Stomach (tissue), 9 donors: ENCODE measurements around the gene SPATA12. TPM values are rescaled to one million over a fixed set of nuclear protein-coding genes. Genes with fewer than 3 reads are reported as not detected.

Experiments
- DNase-seq, 2 donors: peaks; one replicate each; pipeline versions ENCODE4 v3.0.0 to v3.0.0-alpha.2; 2013 to 2019
- H3K27ac ChIP-seq, 5 donors: fragments of 200-600 bp in 4 of 5; sonication (generic) in 4 of 5; one replicate each; pipeline ENCODE4 v1.5.1; 2013 to 2019; ENCODE audit warnings: mild to moderate bottlenecking in 1 of 5, moderate library complexity in 1 of 5
- H3K27me3 ChIP-seq, 3 donors: fragments of 200-600 bp; sonication (generic); one replicate each; pipeline ENCODE4 v1.5.1; 2017 to 2019; ENCODE audit warnings: mixed run types in 1 of 3
- H3K36me3 ChIP-seq, 4 donors: fragments of 200-600 bp; sonication (generic); 1 replicate in 3 of 4; 2 replicates in 1 of 4; pipeline ENCODE4 v1.5.1; 2016 to 2019
- H3K4me1 ChIP-seq, 4 donors: fragments of 200-600 bp; sonication (generic); one replicate each; pipeline ENCODE4 v1.5.1; 2016 to 2019
- H3K4me3 ChIP-seq, 4 donors: fragments of 200-600 bp; sonication (generic) in 3 of 4; one replicate each; pipeline ENCODE4 v1.5.1; 2016 to 2019; ENCODE audit warnings: mild to moderate bottlenecking in 1 of 4
- H3K9me3 ChIP-seq, 4 donors: fragments of 200-600 bp; sonication (generic); one replicate each; pipeline ENCODE4 v1.5.1; 2016 to 2019
- EP300 ChIP-seq: sonication (generic); formaldehyde crosslinking; IDR thresholded peaks from one replicate; pipeline ENCODE4 v1.6.1; 2017; ENCODE audit warnings: antibody characterized with exemption
- POLR2A ChIP-seq, 4 donors: fragments of 450-650 bp; IDR thresholded peaks; one replicate each; pipeline ENCODE4 v1.6.1; 2016; ENCODE audit warnings: antibody characterized with exemption in 4 of 4, control low read depth in 2 of 4, mild to moderate bottlenecking in 1 of 4, moderate library complexity in 1 of 4
- POLR2AphosphoS5 ChIP-seq, 3 donors: sonication (generic); formaldehyde crosslinking; IDR thresholded peaks; one replicate each; pipeline ENCODE4 v1.6.1; 2016; ENCODE audit warnings: antibody characterized with exemption in 3 of 3
- WGBS, 5 donors: extraction: QIAGEN DNeasy Blood & Tissue Kit in 3 of 5; methylation state at CpG; one replicate each; pipeline versions ENCODE4 v1.1.5 to v1.1.7; 2013 to 2018; 5-methylcytosine and 5-hydroxymethylcytosine counted together
- intact Hi-C: fragments of 100-400 bp; cut with DNase I; formaldehyde crosslinking; loops from one replicate; pipeline ENCODE4 v1.15.1; 2023; ENCODE audit warnings: low total_unique reads
- polyA plus RNA-seq, 3 donors: library from polyadenylated mRNA; stranded (reverse); fragments of 200-250 nt; gene quantifications; one replicate each; pipeline ENCODE4 v1.2.3, GENCODE V29; 2013
- total RNA-seq, 5 donors: library from RNA; depleted of rRNA; stranded (reverse); fragments of >200 nt; gene quantifications; one replicate each; pipeline versions ENCODE4 v1.1.0 to v1.2.3, GENCODE V29; 2014 to 2016
- TF ChIP-seq, protein P1 (sequence below), 7 experiments: fragments of 450-650 bp in 4 of 7; fragments of 200-600 bp in 3 of 7; sonication (generic) in 3 of 7; IDR thresholded peaks; one replicate each; pipeline ENCODE4 v1.5.1; 2016 to 2019; ENCODE audit warnings: antibody characterized with exemption in 7 of 7, control low read depth in 2 of 7, mild to moderate bottlenecking in 1 of 7
- donor health status: healthy with polysubstance abuse.
- donor health status: Bipolar disorder and iron deficiency.
- donor health status: healthy.

The SPATA12 gene
- total and polyA plus RNA-seq, 8 donors, result 0.05 to 0.31 TPM; not detected in 6

DNA sequence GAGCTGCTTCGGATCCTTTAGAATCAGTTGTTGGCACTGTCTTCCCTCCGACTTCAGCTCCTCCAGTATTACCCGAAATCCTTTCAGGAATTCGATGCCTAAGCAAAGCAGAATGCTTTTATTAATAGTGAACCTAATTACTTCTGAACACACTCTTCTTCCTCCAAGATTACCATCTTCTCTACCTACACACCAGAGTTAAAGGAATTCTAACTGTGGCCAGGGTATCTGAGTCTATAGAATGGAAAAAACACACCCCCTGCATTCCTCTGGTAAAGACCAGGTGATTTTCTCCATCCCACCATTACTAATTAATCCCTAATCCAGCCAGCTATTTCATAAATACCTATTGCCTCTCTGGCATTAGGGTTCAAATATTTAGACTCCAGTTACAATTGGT, 49.8 kb downstream of the SPATA12 start:
- DNase-seq, result no peak
- no peak overlapping the region for H3K27ac ChIP-seq
- 32 to 71% (median 53%) methylated on average over 4 of the region's 4 CpGs for WGBS, 5 donors
- H3K27me3 ChIP-seq, result no peaks in the 10 kb centered on the region
- TF ChIP-seq, protein P1, sequence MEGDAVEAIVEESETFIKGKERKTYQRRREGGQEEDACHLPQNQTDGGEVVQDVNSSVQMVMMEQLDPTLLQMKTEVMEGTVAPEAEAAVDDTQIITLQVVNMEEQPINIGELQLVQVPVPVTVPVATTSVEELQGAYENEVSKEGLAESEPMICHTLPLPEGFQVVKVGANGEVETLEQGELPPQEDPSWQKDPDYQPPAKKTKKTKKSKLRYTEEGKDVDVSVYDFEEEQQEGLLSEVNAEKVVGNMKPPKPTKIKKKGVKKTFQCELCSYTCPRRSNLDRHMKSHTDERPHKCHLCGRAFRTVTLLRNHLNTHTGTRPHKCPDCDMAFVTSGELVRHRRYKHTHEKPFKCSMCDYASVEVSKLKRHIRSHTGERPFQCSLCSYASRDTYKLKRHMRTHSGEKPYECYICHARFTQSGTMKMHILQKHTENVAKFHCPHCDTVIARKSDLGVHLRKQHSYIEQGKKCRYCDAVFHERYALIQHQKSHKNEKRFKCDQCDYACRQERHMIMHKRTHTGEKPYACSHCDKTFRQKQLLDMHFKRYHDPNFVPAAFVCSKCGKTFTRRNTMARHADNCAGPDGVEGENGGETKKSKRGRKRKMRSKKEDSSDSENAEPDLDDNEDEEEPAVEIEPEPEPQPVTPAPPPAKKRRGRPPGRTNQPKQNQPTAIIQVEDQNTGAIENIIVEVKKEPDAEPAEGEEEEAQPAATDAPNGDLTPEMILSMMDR (IDR thresholded peaks at IDR 0.05), result no peak
- no peak for TF ChIP-seq POLR2A (IDR thresholded peaks at IDR 0.05)
- TF ChIP-seq EP300, result no peak
- no peak for TF ChIP-seq POLR2AphosphoS5 (IDR thresholded peaks at IDR 0.05)
- peaks cover 0 to 15% (median 0%) of the 10 kb centered on the region in 4 donors for H3K36me3 ChIP-seq
- no peak overlapping the region for H3K4me3 ChIP-seq
- peaks cover 0 to 9% (median 0%) of the 10 kb centered on the region in 4 donors for H3K4me1 ChIP-seq
- no peaks in the 10 kb centered on the region for H3K9me3 ChIP-seq
- intact Hi-C loops, result no loop called here

DNA sequence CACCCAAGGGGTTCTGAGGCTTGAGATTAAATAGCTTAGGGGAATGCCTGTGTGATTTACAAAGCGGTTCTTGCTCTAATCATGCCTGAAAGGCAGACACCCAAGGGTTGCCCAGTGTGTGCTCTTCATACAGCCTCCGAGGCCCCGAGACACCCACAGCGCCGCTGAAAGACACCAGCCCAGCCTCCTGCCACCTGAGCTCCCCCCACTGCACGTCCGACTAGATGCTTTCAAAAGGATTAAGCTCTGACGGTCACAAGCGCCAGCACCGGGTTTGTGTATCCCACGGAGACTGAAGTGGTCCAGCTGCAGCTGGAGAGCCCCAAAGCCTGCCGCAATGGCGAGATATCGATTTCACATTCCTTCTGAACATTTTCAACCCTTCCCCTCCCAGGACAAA, 50.3 kb downstream of the SPATA12 start:
- Histone ChIP-seq H3K27me3 (no peaks in the 10 kb centered on the region), H3K27ac (no peak overlapping the region), H3K4me1 (peaks cover 0 to 9% (median 0%) of the 10 kb centered on the region in 4 donors), H3K4me3 (no peak overlapping the region), H3K9me3 (no peaks in the 10 kb centered on the region), H3K36me3 (peaks cover 0 to 15% (median 0%) of the 10 kb centered on the region in 4 donors)
- peak in 1 of 2 donors; percentile 46 for DNase-seq
- 67 to 79% (median 74%) methylated on average over 8 to 14 of the region's 14 CpGs for WGBS, 5 donors
- intact Hi-C loops, result no loop called here
- TF ChIP-seq POLR2AphosphoS5 (IDR thresholded peaks at IDR 0.05) (no peak), EP300 (no peak), POLR2A (IDR thresholded peaks at IDR 0.05) (no peak)
- TF ChIP-seq, protein P1 (IDR thresholded peaks at IDR 0.05), result no peak

DNA sequence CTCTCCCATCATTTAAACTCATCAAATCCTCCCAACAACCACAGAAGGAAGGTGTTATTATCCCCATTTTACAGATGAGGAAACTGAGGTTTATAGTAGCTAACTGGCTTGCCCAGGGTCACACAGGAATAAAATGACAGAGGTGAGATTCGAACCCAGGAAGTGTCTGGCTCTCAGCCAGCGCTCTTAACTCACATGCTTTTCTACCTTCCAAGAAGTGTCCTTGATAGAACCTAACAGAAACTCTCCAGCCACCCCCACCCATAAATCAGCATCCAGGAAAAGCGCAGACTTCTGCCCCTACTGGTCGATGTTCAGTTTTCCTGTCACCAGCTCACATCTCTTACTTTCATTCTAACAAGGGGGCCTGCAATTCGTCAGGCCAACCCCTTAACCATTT, 51.7 kb downstream of the SPATA12 start:
- H3K36me3 ChIP-seq, result peaks cover 0 to 15% (median 0%) of the 10 kb centered on the region in 4 donors
- intact Hi-C loops, result no loop called here
- no peaks in the 10 kb centered on the region for H3K27me3 ChIP-seq
- H3K9me3 ChIP-seq, result no peaks in the 10 kb centered on the region
- TF ChIP-seq EP300 (no peak), POLR2A (IDR thresholded peaks at IDR 0.05) (no peak), POLR2AphosphoS5 (IDR thresholded peaks at IDR 0.05) (no peak)
- TF ChIP-seq, protein P1 (IDR thresholded peaks at IDR 0.05), result no peak
- no peak overlapping the region for H3K4me3 ChIP-seq
- no peak overlapping the region for H3K27ac ChIP-seq
- DNase-seq, result no peak
- WGBS, 5 donors, result 61 to 68% (median 67%) methylated on average over 5 of the region's 5 CpGs
- H3K4me1 ChIP-seq, result peaks cover 0 to 9% (median 0%) of the 10 kb centered on the region in 4 donors

DNA sequence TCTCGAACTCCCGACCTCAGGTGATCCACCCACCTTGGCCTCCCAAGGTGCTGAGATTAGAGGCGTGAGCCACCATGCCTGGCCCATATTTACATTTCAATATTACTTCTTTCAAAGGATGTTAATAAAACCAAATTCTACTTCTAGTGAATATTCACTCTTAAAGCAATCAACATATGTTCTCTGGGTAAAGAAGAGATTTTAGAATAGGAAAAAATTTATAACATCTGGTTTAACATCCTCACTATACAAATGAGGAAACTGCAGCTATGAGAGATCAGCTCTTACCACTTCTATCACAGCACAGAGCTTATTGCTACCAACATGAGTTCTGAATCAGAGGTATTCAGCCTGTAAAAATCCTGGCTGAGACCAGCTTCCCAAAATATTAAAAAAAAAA, 56.0 kb downstream of the SPATA12 start:
- H3K4me3 ChIP-seq, result no peak overlapping the region
- intact Hi-C loops, result no loop called here
- peaks cover 0 to 10% (median 0%) of the 10 kb centered on the region in 4 donors for H3K36me3 ChIP-seq
- H3K27ac ChIP-seq, result no peak overlapping the region
- H3K9me3 ChIP-seq, result no peaks in the 10 kb centered on the region
- 77 to 88% (median 82%) methylated on average over 2 to 3 of the region's 3 CpGs for WGBS, 5 donors
- H3K4me1 ChIP-seq, result peaks cover 0 to 17% (median 0%) of the 10 kb centered on the region in 4 donors
- no peaks in the 10 kb centered on the region for H3K27me3 ChIP-seq
- TF ChIP-seq, protein P1 (IDR thresholded peaks at IDR 0.05), result no peak
- no peak for TF ChIP-seq EP300
- no peak for TF ChIP-seq POLR2AphosphoS5 (IDR thresholded peaks at IDR 0.05)
- TF ChIP-seq POLR2A (IDR thresholded peaks at IDR 0.05), result no peak
- no peak for DNase-seq
